HG03025 (cell line): Measurements from ENCODE around the gene CHP2.

Experiments used
- ATAC-seq: cut with Tn5 transposase; IDR thresholded peaks from one replicate; pipeline ENCODE4 v1.9.1; 2021; ENCODE audit warnings: mild to moderate bottlenecking, moderate library complexity; ENCODE audit not compliant: unreplicated experiment, low FRiP score

Gene CHP2

DNA sequence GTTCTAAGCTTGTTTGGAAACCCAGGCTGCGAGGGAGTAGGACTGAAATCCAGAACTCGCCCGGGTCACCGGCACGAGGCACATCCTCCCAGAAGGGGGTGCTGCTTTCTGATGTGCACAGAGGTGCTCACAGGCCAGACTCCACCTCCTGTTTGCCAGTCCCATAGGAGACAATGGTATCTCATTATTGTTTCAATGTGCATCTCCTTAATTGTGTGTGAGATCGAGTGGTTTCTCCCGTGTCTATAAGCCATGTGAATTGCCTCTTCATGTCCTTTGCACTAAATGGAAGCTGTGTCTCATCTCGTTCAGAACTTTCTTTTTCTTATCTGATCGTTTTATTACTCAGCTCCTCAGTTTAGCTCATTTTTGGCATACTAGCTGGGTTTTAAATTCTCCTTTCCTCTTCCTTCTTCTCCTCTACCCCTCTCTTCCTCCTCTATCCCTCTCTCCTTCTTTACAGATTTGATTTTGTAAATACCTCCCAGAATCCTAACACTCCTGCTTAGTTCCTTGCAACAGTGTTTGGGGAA, 48.8 kb downstream of the CHP2 start:
- no peak for ATAC-seq

DNA sequence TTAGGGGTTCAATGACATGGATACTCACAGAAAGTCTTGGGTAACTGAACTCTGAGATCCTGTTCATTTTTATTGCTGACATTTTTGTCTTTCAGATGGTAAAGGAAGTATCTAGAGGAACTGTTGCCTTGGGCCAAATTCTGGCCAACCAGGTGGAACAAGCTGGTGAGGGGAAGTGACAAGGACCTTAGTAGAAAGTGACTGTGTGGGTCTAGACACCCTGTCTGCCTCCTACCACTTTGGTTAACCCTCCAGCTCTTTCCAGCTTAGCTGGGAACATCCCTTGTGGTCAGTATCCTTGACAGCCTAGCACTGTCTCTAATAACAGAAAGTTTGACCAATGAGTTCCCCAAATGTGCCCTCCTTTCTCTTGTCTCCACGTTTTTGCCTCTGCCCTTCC, 52.2 kb downstream of the CHP2 start:
- ATAC-seq, result no peak
